SH-SY5Y (cell line): ENCODE data around the gene MRPS14.

Experiments used
- GATA2 ChIP-seq: IDR thresholded peaks from 2 replicates; pipeline ENCODE4 v1.6.1; 2011; ENCODE audit warnings: mild to moderate bottlenecking, low read depth, low read length
- GATA3 ChIP-seq: IDR thresholded peaks from 2 replicates; pipeline ENCODE4 v1.6.1; 2011; ENCODE audit warnings: low read depth, mild to moderate bottlenecking, low read length, moderate library complexity

Gene MRPS14

DNA sequence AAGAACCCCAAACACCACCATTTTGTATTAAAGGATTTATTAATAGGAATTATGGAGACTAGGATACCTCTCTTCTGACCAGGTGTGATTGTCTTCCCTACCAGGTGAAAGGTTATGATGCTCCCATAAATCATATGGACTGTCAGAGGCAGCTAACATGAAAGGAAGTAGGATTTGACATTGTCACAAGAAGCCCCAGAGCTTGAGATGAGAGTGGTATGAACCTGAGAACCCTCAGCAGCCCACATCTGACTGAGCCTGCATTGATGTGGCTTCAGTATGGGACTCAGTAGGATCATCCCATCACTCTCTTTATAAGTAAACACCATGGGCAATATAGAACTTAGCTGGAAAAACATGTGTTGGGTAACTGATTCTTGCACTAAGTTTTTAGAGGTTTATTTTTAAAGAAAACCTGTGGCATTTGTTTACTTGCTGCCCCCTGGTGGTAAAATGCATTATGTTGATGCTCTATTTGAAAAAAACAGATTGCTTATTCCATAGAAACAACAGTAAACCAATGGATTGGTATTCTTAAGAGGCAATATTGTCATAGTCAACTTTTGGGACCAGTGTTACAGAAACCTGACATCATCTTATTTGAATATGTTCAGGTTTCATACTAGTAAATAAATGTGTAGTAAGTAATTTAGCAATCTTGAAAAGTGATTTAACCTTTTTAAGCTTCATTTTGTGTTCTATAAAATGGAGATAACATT, 40.1 kb downstream of the MRPS14 start:
- TF ChIP-seq GATA2 (no peak), GATA3 (no peak)

GRCh38 chr1:174976436-174977108, 46.7 kb downstream of the MRPS14 start:
- TF ChIP-seq GATA3: no peak
- TF ChIP-seq GATA2: no peak

DNA sequence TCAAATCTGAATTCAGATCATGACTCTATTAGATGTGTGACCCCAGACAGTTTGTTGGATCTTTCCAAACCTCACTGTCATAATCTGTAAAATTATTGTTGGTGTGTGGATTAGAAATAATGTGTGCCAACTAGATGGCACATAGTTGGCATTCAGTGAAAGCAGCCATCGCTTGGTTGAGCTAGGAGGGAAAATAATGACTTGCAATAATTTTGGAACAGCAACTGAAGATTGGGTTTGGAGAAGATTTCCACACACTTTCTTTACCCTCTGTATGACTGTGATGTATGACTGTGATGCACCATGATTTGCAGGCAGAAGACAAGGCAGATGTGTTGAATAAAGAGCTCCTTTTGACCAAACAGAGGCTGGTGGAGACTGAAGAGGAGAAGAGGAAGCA, 47.5 kb downstream of the MRPS14 start:
- TF ChIP-seq GATA3 (no peak), GATA2 (no peak)

GRCh38 chr1:174974711-174975119, 48.5 kb downstream of the MRPS14 start:
- peak; percentile 46 for TF ChIP-seq GATA2
- no peak for TF ChIP-seq GATA3

GRCh38 chr1:174971902-174972301, 51.3 kb downstream of the MRPS14 start:
- TF ChIP-seq GATA2 (no peak), GATA3 (no peak)

GRCh38 chr1:174971466-174971865, 51.8 kb downstream of the MRPS14 start:
- TF ChIP-seq GATA3 (no peak), GATA2 (no peak)

DNA sequence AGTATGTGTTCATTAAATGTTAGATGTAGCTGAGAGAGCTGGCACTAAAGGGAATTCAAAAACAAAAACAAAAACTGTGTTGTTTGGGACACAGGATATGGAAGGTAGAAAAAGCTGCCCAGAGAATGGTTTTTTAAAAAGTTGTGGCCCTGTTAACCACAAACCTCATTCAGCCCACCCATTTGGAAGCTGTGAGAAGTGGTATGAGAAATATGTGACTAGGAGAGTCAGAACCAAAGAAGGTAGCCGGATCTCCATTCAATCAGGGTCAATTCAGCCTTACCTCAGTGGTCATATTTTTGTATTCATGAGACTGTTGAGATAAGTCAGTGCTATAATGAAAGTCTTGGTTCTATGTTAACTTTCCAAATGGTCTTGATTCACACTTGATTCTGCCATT, 53.2 kb downstream of the MRPS14 start:
- TF ChIP-seq GATA2: no peak
- no peak for TF ChIP-seq GATA3

GRCh38 chr1:174968750-174969244, 54.4 kb downstream of the MRPS14 start:
- TF ChIP-seq GATA3 (no peak), GATA2 (no peak)

GRCh38 chr1:174967845-174968705, 55.1 kb downstream of the MRPS14 start:
- no peak for TF ChIP-seq GATA2
- TF ChIP-seq GATA3: no peak

DNA sequence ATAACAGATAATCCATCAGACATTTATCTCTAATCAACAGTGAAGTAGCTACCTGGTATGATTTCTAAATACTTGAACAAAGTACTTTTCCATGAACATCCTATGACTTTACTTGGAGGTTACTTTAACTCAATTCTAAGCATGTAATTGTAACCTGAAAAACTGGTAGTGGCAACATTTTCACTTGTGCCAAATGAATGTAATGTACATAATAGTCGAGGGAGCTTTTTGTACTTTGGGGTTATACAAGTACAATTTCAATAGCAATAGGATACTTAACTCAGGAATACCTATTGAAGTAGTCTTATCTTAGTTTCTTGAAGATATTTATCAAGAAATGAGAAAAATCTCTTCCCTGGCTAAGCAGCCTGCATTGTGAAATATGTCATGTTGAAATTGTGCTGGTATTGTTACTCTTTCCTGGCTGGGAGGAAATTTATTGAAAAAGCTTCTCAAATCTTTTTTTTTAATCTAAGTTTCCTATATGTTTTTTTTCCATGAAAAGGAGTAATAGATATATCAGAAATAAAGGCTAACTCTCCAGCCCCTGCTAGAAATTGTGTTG, 57.1 kb downstream of the MRPS14 start:
- TF ChIP-seq GATA2 (no peak), GATA3 (no peak)

DNA sequence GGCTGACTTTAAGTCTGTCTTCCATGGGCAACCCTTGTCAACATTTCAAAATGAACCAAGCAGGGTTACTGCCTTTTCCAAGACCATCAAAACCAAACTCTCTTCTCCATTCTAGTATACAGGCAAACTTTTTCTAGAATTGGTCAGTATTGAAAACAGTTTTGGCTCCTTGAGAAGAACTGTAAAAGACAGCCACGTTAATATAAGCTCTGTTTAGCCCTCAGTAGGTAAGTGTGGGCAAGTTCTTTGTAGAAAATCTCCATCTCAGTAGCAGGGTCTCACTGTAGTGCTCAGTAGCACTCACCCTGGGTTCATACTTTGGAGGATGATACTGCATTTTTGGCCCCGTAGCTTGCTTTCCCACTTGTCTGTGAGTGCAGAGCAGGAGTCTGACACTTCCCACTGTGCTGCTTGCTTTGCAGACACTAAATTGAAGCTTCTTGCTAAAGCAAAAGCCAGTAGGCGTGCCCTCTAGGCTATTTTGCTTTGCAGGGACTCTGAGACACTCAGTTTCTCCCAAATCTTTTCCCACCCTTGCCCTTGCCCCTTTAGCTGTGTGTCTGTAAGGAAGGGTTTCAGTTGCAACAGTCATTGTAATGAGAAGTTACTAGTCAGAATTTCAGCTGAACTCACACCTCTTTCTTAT, 57.7 kb downstream of the MRPS14 start:
- TF ChIP-seq GATA3: no peak
- no peak for TF ChIP-seq GATA2

DNA sequence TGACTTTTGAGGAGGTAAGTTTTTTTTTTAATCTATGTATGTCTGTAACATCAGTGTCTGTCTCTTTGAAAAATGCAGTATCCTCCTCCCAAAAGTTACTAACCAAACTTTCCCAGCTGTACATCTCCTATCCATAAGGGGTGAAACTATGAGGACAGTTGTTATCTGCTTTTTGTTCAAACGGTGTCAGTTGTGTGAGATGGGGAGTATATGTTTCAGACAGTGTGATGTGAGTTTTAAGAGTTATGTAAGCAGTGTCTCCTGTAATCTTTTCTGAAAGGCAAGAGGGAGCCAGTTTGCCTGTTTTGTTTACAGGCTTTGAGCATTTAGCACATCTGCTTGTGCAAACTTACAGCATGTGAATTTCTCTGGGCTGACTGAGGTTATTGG, 58.3 kb downstream of the MRPS14 start:
- no peak for TF ChIP-seq GATA3
- no peak for TF ChIP-seq GATA2

GRCh38 chr1:174964261-174964971, 58.8 kb downstream of the MRPS14 start:
- TF ChIP-seq GATA2: no peak
- TF ChIP-seq GATA3: no peak
